OCI-LY3 (cell line): ENCODE results near the gene CHERP.

ENCODE experiments used
- CTCF ChIP-seq: fragments of 200-600, 300-600 bp; sonication (generic); IDR thresholded peaks from 2 replicates; pipeline ENCODE4 v1.5.1; 2014; ENCODE audit warnings: antibody characterized with exemption, low read length, low read depth
- EZH2phosphoT487 ChIP-seq: fragments of 200-600 bp; shearing (Covaris generic); IDR thresholded peaks from 2 replicates; pipeline ENCODE4 v1.6.1; 2018; ENCODE audit warnings: antibody characterized with exemption, mixed run types, low read depth

- no peak for TF ChIP-seq EZH2phosphoT487
- no peak for TF ChIP-seq CTCF
Observed at GRCh38 chr19:16576690-16577530, 34.7 kb upstream of the CHERP start.
